ENCODE data around the gene LRRC23. TPM values are rescaled to one million over a fixed set of nuclear protein-coding genes. Genes with fewer than 3 reads are reported as not detected.
"Not testable (repeated sequence)": the region's sequence is repeated elsewhere in the genome, so short reads cannot be mapped to it uniquely, and the experiment has no call there.

Gene LRRC23
- polyA plus RNA-seq, 1 experiment = 10.6 TPM

DNA sequence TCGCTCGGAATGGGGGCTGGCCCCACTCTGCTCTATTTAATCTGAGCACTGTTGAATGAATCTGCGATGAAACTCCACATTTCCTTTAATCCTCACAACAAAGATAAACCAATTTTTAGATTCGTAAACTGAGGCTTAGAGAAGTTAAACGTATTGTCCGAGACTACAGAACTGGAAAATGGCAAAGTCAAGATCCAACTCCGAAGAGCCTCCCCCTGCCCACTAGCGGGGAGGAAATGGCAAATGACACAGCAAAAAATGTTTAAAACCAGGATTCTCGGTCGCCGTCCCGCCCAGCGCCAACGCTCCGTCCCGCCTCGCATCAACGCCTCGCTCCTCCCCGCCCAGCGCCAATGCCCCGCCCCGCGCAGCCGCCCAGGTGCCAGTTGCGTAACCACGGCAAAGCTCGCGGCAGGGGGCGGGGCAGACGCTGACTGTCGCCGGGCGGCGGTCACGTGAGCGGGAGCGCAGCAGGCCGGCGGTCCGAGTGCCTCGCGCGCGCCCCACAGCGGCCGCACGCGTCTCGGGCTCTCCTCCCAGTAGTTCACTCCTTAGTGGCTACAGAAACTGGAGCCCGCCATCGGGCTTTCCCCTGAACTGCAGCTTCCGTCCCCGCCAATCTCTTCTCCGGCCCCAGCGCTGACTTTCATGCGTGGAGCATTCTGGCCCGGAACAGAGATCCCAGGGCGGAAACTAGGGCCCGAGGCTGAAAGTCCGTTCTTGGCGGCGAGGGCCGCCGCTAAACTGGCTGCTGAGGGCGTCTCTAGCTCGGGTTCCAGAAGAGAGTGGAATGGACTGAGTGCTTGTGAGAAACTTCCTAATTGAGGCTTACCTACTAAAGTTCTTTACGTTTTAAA lies 13.6 kb upstream of the LRRC23 start:
- peak overlapping the region; percentile 94 for H3K27ac ChIP-seq (ENCODE audit: low read depth, low read length)
- peak; percentile 91 for DNase-seq (ENCODE audit: low read depth, low spot score)
- peak overlapping the region; percentile 59 for H3K4me3 ChIP-seq (ENCODE audit: low read depth, low read length)
- ChIA-PET CTCF (interaction anchor here (0.6 to 2.8 kb wide), 18 partner anchors 8 to 822 kb away, joined by 3 to 50 read pairs (median 5); partner anchors contain the start of genes LRRC23, SPSB2 and USP5), POLR2A (interaction anchor here (0.6 to 2.0 kb wide), 16 partner anchors 9 to 217 kb away, joined by 3 to 35 read pairs (median 4); partner anchors contain the start of genes C12orf57, C1S, GPR162 and LRRC23)
- H3K9me3 ChIP-seq (ENCODE audit: control insufficient read depth, insufficient read depth, low read length) = no peaks in the 10 kb centered on the region; the same call in 1 of the 2 replicates
- TF ChIP-seq, protein P1, sequence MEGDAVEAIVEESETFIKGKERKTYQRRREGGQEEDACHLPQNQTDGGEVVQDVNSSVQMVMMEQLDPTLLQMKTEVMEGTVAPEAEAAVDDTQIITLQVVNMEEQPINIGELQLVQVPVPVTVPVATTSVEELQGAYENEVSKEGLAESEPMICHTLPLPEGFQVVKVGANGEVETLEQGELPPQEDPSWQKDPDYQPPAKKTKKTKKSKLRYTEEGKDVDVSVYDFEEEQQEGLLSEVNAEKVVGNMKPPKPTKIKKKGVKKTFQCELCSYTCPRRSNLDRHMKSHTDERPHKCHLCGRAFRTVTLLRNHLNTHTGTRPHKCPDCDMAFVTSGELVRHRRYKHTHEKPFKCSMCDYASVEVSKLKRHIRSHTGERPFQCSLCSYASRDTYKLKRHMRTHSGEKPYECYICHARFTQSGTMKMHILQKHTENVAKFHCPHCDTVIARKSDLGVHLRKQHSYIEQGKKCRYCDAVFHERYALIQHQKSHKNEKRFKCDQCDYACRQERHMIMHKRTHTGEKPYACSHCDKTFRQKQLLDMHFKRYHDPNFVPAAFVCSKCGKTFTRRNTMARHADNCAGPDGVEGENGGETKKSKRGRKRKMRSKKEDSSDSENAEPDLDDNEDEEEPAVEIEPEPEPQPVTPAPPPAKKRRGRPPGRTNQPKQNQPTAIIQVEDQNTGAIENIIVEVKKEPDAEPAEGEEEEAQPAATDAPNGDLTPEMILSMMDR (IDR thresholded peaks at IDR 0.05; ENCODE audit: low read depth, low read length) = peak; percentile 70
- H3K27me3 ChIP-seq (ENCODE audit: control insufficient read depth, insufficient read depth, low read length) = no peaks in the 10 kb centered on the region

DNA sequence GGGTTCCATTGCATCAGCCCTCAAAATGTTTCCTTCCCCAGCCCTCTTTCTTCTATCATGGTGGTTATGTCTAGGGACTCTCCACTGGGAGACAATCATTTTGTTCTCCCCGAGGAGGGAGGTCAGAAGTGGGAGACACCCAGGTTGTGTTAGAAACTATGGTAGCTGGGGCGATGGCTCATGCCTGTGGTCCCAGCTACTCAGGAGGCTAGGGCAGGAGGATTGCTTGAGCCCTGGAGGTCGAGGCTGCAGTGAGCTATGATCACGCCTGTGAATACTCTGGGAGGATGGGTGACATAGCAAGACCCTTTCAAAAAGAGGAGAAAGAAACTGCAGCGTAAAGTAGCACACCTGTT lies 13.0 kb upstream of the LRRC23 start:
- TF ChIP-seq, protein P1 (IDR thresholded peaks at IDR 0.05; ENCODE audit: low read depth, low read length) = no peak
- Histone ChIP-seq H3K27me3 (ENCODE audit: control insufficient read depth, insufficient read depth, low read length) (no peaks in the 10 kb centered on the region), H3K4me3 (ENCODE audit: low read depth, low read length) (peak overlapping the region; percentile 59), H3K9me3 (ENCODE audit: control insufficient read depth, insufficient read depth, low read length) (no peaks in the 10 kb centered on the region; the same call in 1 of the 2 replicates), H3K27ac (ENCODE audit: low read depth, low read length) (peak overlapping the region; percentile 89)
- POLR2A ChIA-PET = interaction anchor here (0.6 to 2.0 kb wide), 15 partner anchors 9 to 169 kb away, joined by 3 to 35 read pairs (median 4); partner anchors contain the start of genes C12orf57, C1S, GPR162 and LRRC23
- no peak for DNase-seq (ENCODE audit: low read depth, low spot score)
- CTCF ChIA-PET = interaction anchor here (0.6 to 2.8 kb wide), 16 partner anchors 8 to 822 kb away, joined by 3 to 50 read pairs (median 6); partner anchors contain the start of genes LRRC23, SPSB2 and USP5

DNA sequence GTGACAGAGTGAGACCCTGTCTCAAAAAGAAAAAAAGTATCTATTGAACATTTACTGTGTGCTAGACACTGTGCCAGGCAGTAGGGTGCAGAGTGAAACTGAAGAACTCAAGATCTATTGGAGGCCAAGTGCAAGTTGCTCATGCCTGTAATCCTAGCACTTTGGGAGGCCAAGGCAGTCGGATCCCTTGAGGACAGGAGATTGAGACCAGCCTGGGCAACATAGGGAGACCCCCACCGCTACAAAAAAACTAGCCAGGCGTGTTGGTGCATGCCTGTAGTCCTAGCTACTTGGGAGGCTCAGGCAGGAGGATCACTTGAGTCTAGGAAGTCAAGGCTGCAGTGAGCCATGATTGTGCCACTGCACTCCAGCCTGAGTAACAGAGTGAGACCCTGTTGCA lies 11.9 kb upstream of the LRRC23 start:
- H3K9me3 ChIP-seq (ENCODE audit: control insufficient read depth, insufficient read depth, low read length); H3K4me3 ChIP-seq (ENCODE audit: low read depth, low read length); H3K27ac ChIP-seq (ENCODE audit: low read depth, low read length); POLR2A ChIA-PET; DNase-seq (ENCODE audit: low read depth, low spot score); H3K27me3 ChIP-seq (ENCODE audit: control insufficient read depth, insufficient read depth, low read length): not testable (repeated sequence)
- CTCF ChIA-PET = interaction anchor here (2.0 to 2.8 kb wide), 2 partner anchors 13 to 22 kb away, joined by 21 to 50 read pairs; partner anchors contain the start of genes LRRC23 and SPSB2

DNA sequence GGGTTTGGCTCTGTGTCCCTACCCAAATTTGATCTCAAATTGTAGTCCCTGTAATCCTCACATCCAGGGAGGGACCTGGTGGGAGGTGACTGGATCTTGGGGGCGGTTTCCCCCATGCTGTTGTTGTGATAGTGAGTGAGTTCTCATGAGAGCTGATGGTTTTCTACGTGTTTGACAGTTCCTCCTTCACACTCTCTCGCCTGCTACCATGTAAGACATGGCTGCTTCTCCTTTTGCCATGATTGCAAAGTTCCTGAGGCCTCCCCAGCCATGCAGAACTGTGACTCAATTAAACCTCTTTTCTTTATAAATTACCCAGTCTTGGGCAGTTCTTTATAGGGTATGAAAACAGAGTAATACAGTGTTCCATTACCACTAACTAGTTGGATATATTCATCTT lies 10.3 kb upstream of the LRRC23 start:
- Histone ChIP-seq H3K27ac (ENCODE audit: low read depth, low read length) (no peak overlapping the region), H3K4me3 (ENCODE audit: low read depth, low read length) (no peak overlapping the region), H3K27me3 (ENCODE audit: control insufficient read depth, insufficient read depth, low read length) (no peaks in the 10 kb centered on the region), H3K9me3 (ENCODE audit: control insufficient read depth, insufficient read depth, low read length) (no peaks in the 10 kb centered on the region; the same call in 1 of the 2 replicates)
- TF ChIP-seq, protein P1 (IDR thresholded peaks at IDR 0.05; ENCODE audit: low read depth, low read length) = no peak
- ChIA-PET POLR2A (no interaction called here), CTCF (interaction anchor here (1.3 to 1.4 kb wide), 2 partner anchors 22 to 30 kb away, joined by 5 to 6 read pairs; partner anchors contain the start of gene SPSB2)
- no peak for DNase-seq (ENCODE audit: low read depth, low spot score)

DNA sequence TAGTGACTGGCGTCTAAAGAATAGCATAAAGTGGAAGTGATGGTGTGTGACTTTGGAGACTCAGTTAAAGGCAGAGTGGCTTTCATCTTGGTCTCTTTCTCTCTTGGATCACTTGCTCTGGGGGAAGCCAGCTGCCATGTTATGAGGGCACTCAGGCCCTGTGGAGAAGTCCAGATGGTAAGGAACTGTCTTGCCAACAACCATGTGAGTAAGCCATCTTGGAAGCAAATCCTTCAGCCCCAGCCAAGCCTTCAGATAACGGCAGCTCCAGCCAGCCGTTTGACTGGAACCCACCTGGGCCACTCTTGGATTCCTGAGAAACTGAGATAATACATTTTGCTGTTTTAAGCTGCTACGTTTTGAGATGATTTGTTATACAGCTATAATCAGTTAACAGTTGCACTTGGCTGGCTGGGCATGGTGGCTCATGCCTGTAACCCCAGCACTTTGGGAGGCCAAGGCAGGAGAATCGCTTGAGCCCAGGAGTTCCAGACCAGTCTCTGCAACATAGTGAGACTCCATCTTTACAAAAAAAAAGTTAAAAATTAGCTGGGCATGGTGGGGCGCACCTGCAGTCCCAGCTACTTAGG lies 7.7 kb upstream of the LRRC23 start:
- no peak overlapping the region for H3K27ac ChIP-seq (ENCODE audit: low read depth, low read length)
- H3K27me3 ChIP-seq (ENCODE audit: control insufficient read depth, insufficient read depth, low read length) = no peaks in the 10 kb centered on the region
- CTCF ChIA-PET = interaction anchor here (1.4 kb wide), 1 partner anchor 27 kb away, joined by 3 read pairs; no protein-coding TSS in a partner anchor
- H3K4me3 ChIP-seq (ENCODE audit: low read depth, low read length) = no peak overlapping the region
- no peaks in the 10 kb centered on the region; the same call in 1 of the 2 replicates for H3K9me3 ChIP-seq (ENCODE audit: control insufficient read depth, insufficient read depth, low read length)
- POLR2A ChIA-PET = interaction anchor here (1.3 kb wide), 1 partner anchor 30 kb away, joined by 4 read pairs; the partner anchor contains the start of gene TPI1
- no peak for DNase-seq (ENCODE audit: low read depth, low spot score)
- TF ChIP-seq, protein P1 (IDR thresholded peaks at IDR 0.05; ENCODE audit: low read depth, low read length) = no peak

All from AG04450 (cell line).